ENCODE data around the gene NSD2.

NSD2 gene

DNA sequence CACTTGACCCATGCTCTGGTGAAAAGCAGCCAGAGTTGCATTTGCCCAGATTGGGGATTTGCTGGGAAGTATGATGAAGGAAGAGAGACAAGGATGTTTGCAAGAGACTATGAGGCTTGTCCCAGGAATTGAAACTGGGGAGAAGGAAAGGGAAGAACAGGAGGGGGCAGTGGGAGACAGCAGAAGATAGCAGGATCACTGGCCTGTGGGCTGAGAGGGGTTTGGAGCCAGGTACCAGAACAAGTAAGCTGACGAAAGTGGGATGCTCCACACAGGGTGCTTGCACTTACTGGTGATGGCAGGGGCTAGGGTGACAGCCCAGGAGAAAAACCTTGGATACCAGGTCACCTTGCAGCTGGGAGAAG lies 11.8 kb upstream of the NSD2 start:
- intact Hi-C loops (cut with DNase I) = no loop called here
- DNase-seq = no peak

- no peak for DNase-seq
- intact Hi-C loops (cut with DNase I) = no loop called here
Measured at GRCh38 chr4:1862055-1862911, 8.9 kb upstream of the NSD2 start.

GRCh38 chr4:1862961-1863296 lies 8.3 kb upstream of the NSD2 start:
- no peak for DNase-seq

DNA sequence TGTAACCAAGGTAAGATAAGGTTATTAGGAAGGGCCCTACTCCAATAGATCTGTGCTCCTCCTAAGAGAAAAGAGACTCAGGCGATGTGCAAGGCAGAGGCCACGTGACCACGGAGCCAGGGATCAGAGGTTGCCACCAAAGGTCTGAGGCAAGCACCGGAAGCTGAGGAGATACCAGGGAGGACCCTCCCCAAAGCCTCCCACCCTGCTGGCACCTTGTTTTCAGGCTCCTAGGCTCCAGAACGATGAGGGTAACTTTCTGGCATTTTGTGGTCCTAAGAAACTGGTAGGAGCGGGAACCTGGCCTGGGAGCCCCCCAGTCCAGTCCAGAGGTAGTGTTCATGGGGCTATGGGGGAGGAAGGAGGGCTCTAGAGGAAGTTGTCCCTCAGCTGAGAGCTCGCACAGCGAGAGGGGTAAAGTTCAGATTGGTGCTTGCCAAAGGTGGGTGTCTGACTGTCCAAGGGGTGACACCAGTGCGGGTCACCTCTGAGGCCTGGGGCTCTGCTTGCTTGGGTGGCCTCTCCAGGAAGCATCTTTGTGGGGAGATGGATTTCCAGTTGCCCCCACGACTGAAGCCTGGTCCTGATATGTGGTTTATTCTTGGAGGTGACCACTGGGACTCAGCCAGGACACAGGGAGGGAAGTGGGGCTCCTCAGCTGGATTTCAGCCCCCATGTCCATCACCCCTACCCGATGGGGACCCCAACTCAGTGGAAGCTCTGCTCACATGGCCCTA lies 7.7 kb upstream of the NSD2 start:
- intact Hi-C loops (cut with DNase I) = no loop called here
- no peak for DNase-seq

More at GRCh38 chr4:1862961-1863296, 8.3 kb upstream of the NSD2 start:
- intact Hi-C loops (cut with DNase I) = no loop called here

DNA sequence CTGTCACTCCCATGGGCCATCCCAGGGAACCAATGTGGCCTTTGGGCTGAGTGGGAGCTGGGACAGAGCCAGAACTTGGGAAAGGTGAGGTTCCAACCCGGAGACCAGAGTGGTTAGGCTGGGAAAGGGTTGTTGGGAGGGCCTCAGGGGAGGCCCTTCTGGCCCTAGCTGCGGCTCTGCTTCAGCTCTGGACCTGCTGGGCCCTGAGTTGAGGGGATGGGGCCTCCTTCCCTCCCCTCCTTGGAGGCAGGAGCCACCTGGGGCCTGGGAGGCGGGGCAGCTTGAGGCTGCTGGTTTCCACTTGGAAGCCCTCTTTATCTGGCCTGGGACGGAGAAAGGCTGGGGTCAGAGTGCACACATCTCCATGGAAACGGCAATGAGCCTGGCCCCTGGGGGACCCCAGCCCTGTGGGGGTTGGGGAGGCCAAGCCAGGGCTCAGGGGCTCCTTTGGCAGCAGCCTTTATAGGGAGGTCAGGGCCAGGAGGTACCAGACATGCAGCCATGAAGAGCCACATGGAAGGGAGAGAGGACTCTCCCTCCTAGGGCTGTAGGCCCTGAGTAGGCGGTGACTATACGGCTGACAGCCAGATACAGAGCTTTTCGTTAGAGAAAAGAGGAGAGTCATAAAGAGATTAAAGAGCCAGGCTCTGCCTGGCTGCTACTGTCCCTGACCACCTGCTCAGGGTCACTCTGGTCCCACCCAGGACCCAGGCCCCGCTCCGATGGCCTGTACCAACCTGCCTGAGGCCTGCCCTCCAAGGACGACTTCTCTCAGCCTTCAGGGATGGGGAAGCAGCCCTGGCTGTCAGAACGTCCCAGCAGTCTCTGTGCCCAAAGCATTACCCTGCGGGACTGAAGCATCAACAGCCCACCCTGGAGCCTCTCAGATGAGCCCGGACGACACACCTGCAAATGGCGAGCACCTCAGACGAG lies 6.9 kb upstream of the NSD2 start:
- intact Hi-C loops (cut with DNase I) = no loop called here
- DNase-seq = no peak

- intact Hi-C loops (cut with DNase I) = no loop called here
- no peak for DNase-seq
Measured at GRCh38 chr4:1866189-1866661, 5.0 kb upstream of the NSD2 start.

- DNase-seq = no peak
- intact Hi-C loops (cut with DNase I) = no loop called here
Measured at GRCh38 chr4:1868293-1868692, 2.9 kb upstream of the NSD2 start.

- DNase-seq = no peak
- intact Hi-C loops (cut with DNase I) = no loop called here
Measured at GRCh38 chr4:1868912-1869311, 2.3 kb upstream of the NSD2 start.

DNA sequence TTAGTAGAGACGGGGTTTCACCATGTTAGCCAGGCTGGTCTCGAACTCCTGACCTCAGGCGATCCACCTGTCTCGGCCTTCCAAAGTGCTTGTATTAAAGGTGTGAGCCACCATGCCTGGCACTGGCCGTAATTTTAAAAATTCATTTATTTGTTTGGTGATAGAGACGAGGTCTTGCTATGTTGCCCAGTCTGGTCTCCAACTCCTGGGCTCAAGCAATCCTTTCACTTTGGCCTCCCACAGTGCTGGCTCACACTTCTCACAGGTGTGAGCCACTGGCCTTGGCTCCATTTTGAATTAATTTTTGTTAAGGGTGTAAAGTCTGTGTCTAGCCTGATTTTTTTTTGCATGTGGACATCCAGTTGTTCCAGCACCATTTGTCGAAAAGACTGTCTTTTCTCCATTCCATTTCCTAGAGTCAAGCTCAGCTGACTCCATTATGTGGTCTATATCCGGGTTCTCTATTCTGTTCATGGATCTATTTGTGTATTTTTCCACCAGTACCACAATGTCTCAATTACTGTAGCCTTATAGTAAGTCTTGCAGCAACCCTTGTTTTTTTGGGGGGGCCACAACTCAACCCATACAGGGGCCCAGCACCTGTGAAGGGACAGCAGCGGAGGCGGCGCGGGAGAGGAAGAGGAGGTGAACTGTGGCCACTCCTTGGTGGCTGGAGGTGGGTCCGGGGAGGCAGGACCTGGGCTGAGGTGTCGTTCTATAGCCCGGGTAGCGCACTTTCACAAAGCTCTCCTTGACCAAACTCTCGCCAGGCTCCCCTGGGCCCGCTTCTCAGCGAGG lies 1.5 kb upstream of the NSD2 start:
- DNase-seq = peak in 6 of 42 donors; percentile 1 to 36 (median 12)
- intact Hi-C loops (cut with DNase I) = no loop called here

GRCh38 chr4:1870328-1870577 lies 940 bp upstream of the NSD2 start:
- intact Hi-C loops (cut with DNase I) = no loop called here
- peak; percentile 20 to 83 (median 66) for DNase-seq

GRCh38 chr4:1871471-1872021 lies 353 bp downstream of the NSD2 start:
- peak in 8 of 42 donors; percentile 15 to 31 (median 24) for DNase-seq
- intact Hi-C loops (cut with DNase I) = loop anchor here (1.0 kb wide), 1 partner anchor 15 kb away; the partner anchor contains the start of gene LETM1

DNA sequence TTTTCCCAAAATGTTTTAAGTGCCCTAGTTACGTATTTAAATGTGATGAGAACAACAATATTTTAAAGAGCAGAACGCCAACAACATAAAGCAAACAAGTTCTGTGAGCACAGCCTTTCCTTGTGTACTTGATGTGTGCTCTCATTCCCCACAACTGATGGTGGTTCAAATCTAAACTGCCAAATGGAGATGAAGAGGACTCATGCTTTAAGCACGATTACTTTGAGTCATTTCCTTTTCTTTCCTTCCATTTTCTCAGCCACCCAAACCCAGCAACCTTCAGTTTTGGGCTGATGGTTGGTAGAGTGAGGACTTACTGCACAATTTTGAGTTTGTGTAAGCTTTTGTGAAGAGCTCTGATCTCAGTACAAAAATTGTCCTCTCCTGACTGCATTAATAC lies 1.7 kb downstream of the NSD2 start:
- DNase-seq = no peak
- intact Hi-C loops (cut with DNase I) = no loop called here

- intact Hi-C loops (cut with DNase I) = no loop called here
- DNase-seq = no peak
Measured at GRCh38 chr4:1873291-1873690, 2.1 kb downstream of the NSD2 start.

DNA sequence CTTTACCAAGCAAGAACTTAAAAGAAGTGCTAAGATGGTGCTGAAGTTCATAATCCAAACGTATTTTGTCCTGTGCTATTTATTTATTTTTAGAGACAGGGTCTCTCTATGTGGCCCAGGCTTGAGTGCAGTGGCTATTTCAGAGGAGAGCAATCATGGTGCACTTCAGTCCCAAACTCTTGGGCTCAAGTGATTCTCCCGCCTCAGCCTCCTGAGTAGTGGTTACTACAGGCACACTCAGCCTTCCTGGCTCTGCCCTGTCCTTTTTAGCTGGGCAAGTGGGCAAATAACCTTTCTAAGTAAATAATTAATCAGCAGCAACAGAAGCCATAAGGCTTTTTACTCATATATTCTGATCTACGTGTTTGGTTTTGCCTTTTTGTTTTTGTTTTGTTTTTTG lies 2.6 kb downstream of the NSD2 start:
- no peak for DNase-seq

GRCh38 chr4:1874201-1874600 lies 3.0 kb downstream of the NSD2 start:
- DNase-seq = no peak
- intact Hi-C loops (cut with DNase I) = no loop called here

More for the DNA sequence above, 2.6 kb downstream of the NSD2 start:
- intact Hi-C loops (cut with DNase I) = no loop called here

DNA sequence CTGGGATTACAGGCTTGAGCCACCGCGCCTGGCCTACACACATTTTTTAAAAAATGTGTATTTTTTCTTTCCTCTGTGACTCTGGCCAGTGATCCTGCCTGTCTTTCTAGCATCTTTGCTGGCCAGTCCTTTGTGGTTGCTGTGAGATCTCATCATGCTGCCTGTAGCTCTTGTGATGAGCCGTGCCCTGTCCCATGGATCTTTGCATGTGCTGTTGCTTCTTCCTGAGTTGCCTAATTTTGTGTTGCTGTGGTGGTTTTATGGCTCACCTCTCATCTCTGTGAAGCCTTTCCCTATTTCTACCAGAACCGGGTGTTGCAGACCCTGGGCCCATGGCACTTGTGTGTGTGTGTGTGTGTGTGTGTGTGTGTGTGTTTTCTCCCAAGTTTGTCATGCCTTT lies 8.3 kb downstream of the NSD2 start:
- intact Hi-C loops (cut with DNase I) = no loop called here

GRCh38 chr4:1880332-1880731 lies 9.1 kb downstream of the NSD2 start:
- no peak for DNase-seq

More for the DNA sequence above, 8.3 kb downstream of the NSD2 start:
- DNase-seq = no peak

GRCh38 chr4:1882850-1883271 lies 11.7 kb downstream of the NSD2 start:
- intact Hi-C loops (cut with DNase I) = no loop called here
- no peak for DNase-seq

More at GRCh38 chr4:1880332-1880731, 9.1 kb downstream of the NSD2 start:
- intact Hi-C loops (cut with DNase I) = no loop called here
